Breast epithelium (tissue), 3 donors: ENCODE results near the gene NPAS4.

ENCODE experiments used
- POLR2A ChIP-seq: fragments of 450-650 bp; IDR thresholded peaks from one replicate; pipeline ENCODE4 v1.6.1; 2016; ENCODE audit warnings: antibody characterized with exemption, mild to moderate bottlenecking, moderate library complexity
- TF ChIP-seq, protein P1 (sequence below), 3 donors: fragments of 450-650 bp; IDR thresholded peaks; one replicate each; pipeline ENCODE4 v1.5.1; 2016 to 2017; ENCODE audit warnings: antibody characterized with exemption in 3 of 3, mild to moderate bottlenecking in 3 of 3, moderate library complexity in 3 of 3

DNA sequence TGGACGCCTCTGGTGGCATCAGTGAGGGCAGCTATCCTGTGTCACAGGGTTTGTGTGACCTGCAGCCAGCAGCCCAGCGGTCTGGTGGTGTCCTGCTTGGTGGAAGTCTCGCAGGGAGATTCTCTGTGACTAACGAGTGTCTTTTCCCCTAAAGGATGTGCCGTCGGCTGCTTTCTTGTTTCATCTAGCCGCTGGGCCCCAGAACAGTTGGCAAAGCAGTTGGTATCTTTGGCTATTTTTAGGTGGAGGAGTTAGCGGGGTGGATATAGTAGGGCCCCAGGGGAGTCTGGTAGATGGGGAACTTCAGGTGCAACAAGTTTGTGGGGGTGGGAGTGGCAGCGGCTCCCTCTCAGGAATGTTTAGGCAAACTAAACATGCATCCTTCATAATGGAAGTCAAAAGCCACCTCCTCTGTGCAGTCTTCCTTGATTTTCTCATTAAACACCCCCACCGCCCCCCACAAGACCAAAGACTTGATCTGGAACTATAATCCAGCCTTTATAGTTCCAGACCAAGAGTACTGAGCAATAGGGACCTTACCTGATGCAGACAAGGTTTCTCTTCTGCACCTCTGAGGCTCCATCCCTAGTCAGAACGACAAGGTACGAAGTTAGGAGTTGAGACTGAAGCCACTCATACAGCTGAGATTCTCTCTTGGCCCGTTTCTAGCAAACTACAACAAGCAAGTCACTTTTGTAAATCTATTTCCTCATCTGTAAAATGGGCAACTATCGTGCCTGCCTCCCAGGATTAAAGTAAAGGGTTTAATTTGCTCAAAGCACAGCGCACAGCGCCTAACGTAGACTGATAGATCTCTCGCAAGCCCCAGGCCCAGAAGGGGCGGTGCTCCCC is 44.8 kb downstream of the NPAS4 start:
- TF ChIP-seq POLR2A, result no peak
- TF ChIP-seq, protein P1, sequence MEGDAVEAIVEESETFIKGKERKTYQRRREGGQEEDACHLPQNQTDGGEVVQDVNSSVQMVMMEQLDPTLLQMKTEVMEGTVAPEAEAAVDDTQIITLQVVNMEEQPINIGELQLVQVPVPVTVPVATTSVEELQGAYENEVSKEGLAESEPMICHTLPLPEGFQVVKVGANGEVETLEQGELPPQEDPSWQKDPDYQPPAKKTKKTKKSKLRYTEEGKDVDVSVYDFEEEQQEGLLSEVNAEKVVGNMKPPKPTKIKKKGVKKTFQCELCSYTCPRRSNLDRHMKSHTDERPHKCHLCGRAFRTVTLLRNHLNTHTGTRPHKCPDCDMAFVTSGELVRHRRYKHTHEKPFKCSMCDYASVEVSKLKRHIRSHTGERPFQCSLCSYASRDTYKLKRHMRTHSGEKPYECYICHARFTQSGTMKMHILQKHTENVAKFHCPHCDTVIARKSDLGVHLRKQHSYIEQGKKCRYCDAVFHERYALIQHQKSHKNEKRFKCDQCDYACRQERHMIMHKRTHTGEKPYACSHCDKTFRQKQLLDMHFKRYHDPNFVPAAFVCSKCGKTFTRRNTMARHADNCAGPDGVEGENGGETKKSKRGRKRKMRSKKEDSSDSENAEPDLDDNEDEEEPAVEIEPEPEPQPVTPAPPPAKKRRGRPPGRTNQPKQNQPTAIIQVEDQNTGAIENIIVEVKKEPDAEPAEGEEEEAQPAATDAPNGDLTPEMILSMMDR (IDR thresholded peaks at IDR 0.05), result no peak
